Measurements from ENCODE around the gene TLR3. TPM values are rescaled to one million over a fixed set of nuclear protein-coding genes. Genes with fewer than 3 reads are reported as not detected.

The TLR3 gene
- 5.8 and 7.6 TPM in 2 replicates for total RNA-seq

DNA sequence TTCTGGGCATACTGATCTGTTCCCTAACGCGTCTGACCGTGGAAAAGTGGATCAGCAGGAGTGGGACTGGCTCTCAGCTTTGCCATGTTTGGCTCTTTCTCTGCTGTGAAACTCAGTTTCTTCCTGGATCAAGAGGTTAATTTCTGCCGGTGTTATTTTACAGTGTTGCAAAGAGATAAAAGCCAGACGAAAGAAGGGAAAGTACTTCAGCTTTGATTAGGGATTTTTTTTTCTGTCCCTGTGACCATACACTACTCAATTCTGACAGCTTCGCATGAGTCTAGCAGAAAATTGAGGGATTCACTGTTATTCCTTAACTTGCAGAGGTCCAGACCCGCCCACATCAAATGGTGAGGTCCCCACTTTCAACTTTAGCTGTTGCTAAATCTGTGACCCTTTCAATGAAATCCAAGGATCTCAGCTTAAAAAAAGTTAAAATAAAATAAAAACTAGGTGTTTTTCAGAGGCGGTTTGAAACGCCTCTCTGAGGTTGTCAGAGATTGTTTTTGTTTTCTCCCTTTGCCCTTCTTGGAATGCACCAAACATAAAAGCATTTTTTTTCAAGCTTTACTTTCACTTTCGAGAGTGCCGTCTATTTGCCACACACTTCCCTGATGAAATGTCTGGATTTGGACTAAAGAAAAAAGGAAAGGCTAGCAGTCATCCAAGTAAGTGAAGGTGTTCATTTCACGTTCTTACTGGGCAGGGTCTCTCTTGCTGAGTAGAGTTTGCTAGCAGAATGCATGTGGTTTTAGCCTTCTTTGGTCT lies at the start of gene TLR3:
TLR3 (plus strand) TSS at position 576 of the 768 bp plus-strand sequence. CDS start 7,464 bp downstream, outside the sequence.
- Histone ChIP-seq H3K4me3 (ENCODE audit: low read depth, low read length) (peak within 1 kb of the TSS; percentile 51), H3K36me3 (ENCODE audit: control insufficient read depth, insufficient read depth, low read length) (no peaks in the 10 kb centered on the region), H3K27me3 (ENCODE audit: control insufficient read depth, insufficient read depth, low read length) (no peaks in the 10 kb centered on the region)
- TF ChIP-seq, protein P1, sequence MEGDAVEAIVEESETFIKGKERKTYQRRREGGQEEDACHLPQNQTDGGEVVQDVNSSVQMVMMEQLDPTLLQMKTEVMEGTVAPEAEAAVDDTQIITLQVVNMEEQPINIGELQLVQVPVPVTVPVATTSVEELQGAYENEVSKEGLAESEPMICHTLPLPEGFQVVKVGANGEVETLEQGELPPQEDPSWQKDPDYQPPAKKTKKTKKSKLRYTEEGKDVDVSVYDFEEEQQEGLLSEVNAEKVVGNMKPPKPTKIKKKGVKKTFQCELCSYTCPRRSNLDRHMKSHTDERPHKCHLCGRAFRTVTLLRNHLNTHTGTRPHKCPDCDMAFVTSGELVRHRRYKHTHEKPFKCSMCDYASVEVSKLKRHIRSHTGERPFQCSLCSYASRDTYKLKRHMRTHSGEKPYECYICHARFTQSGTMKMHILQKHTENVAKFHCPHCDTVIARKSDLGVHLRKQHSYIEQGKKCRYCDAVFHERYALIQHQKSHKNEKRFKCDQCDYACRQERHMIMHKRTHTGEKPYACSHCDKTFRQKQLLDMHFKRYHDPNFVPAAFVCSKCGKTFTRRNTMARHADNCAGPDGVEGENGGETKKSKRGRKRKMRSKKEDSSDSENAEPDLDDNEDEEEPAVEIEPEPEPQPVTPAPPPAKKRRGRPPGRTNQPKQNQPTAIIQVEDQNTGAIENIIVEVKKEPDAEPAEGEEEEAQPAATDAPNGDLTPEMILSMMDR (IDR thresholded peaks at IDR 0.05; ENCODE audit: insufficient read depth, low read length, poor library complexity, severe bottlenecking), result no peak
- DNase-seq (ENCODE audit: low read depth), result peak; percentile 19

DNA sequence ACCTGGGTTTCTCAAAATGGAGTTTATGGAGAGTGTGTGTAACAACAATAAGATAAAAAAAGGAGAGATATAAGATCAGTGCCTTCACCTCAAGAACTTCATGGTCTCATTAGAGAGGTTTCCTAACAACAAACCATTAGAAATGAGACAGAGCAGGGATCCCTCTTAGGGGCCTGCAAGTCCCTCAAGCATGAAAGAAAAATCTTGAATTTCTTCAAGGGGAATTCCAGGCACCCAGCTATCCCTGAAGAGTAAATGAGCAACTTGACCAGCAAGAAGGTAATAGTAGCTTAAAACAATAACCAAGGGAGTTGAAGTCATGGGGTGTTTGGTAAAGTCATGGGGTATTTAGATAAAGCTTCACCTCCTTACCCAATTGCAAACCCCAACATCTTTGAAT lies 49.7 kb upstream of the TLR3 start:
- no peaks in the 10 kb centered on the region for H3K36me3 ChIP-seq (ENCODE audit: control insufficient read depth, insufficient read depth, low read length)
- H3K4me3 ChIP-seq (ENCODE audit: low read depth, low read length), result no peak overlapping the region
- peak; percentile 58 for DNase-seq (ENCODE audit: low read depth)
- TF ChIP-seq, protein P1 (IDR thresholded peaks at IDR 0.05; ENCODE audit: insufficient read depth, low read length, poor library complexity, severe bottlenecking), result no peak
- H3K27me3 ChIP-seq (ENCODE audit: control insufficient read depth, insufficient read depth, low read length), result no peaks in the 10 kb centered on the region

DNA sequence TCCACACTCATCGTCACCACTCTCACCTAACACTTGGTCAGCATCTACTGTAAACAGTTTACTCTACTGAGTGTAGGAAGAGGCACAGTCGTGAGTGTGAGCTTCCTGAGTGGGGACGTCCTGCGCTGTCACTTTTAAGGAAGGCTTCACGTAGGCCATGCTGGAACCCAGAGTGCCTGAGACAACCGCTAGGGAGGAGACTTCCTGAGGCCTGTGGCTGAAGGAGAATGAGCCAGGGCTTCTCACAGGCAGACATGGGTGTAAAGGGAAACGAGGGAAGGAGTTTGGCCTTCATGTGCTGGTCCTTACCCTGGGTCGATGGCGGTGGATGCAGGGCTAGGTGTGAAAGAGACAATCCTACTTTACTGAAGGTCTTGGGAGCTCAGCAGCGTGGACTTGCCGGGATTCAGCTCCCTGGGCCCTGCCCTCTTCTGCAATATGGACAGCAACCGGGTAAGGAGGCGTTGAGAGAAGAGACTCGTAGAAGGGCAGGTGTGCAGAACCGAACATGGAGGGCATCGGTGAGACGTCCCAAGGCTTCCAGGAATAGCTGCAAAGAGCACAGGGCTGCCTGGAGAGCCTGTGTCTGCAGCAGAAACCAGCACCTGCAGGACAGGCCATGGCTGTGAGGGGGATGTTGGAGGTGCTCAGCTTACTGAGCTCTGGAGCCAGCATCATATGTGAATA lies 48.7 kb upstream of the TLR3 start:
- no peaks in the 10 kb centered on the region for H3K27me3 ChIP-seq (ENCODE audit: control insufficient read depth, insufficient read depth, low read length)
- TF ChIP-seq, protein P1 (IDR thresholded peaks at IDR 0.05; ENCODE audit: insufficient read depth, low read length, poor library complexity, severe bottlenecking), result no peak
- no peaks in the 10 kb centered on the region for H3K36me3 ChIP-seq (ENCODE audit: control insufficient read depth, insufficient read depth, low read length)
- DNase-seq (ENCODE audit: low read depth), result no peak
- H3K4me3 ChIP-seq (ENCODE audit: low read depth, low read length), result no peak overlapping the region

DNA sequence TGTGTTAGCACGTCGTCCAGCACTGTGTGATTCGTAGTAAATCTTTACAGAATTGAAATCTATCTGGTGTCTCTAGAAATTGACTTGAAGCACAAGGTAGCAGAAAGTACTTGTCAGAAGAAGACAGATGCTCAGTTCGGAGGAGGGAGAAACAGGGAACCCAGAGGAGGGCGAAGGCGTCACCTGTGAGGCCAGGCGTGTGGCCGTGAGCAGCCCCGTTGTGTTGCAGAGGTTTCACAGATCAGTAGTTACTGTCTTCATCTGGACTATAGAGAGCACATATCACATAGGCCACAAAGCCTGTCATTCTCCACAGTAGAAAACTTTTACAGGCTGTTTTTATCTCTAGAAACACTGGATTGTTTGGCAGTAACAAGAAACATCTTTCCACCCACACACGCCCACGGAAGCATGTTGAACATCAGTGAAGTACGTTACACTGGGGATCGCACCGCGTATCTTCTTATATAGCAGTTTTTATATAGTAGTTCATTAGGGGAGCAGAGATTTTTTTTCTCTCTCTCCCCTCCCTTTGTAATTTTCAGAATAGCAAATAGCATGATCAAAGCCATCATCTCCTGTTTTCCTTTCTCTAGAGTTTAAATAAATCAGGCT lies 48.1 kb upstream of the TLR3 start:
- Histone ChIP-seq H3K27me3 (ENCODE audit: control insufficient read depth, insufficient read depth, low read length) (no peaks in the 10 kb centered on the region), H3K4me3 (ENCODE audit: low read depth, low read length) (no peak overlapping the region), H3K36me3 (ENCODE audit: control insufficient read depth, insufficient read depth, low read length) (no peaks in the 10 kb centered on the region)
- DNase-seq (ENCODE audit: low read depth), result no peak
- TF ChIP-seq, protein P1 (IDR thresholded peaks at IDR 0.05; ENCODE audit: insufficient read depth, low read length, poor library complexity, severe bottlenecking), result no peak

DNA sequence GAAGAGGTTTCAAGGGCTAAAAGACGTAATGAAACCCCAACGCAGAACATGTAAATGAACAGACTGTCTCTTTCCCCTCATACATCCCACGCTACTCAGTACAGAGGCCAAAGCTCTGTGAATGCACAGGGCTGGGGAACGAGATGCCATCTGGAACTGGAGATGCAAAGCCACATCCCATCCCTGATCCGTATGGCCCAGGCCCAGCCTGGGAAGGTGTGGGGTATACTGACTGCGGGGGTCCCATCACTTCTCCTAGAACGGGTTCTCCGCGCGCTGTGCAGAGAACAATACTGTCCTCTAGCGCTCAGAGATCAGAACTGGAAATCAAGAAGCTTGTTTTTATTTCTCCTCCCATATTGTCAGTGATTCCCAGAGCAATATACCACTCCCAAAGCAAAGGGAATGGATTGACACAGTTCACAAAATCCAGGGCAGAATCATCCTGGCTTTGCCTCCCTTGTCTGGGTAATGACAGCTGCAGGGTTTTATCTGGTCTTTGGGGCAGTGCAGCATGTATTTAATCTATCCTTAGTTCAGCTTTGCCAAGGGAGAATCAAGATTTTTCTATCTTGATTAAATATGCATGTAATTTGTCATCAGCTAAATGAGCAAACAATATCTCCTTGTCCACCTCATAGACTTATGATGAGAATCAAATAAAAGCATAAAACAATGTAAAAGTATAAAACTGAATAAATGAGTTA lies 47.3 kb upstream of the TLR3 start:
- DNase-seq (ENCODE audit: low read depth), result peak; percentile 12
- Histone ChIP-seq H3K36me3 (ENCODE audit: control insufficient read depth, insufficient read depth, low read length) (no peaks in the 10 kb centered on the region), H3K27me3 (ENCODE audit: control insufficient read depth, insufficient read depth, low read length) (no peaks in the 10 kb centered on the region), H3K4me3 (ENCODE audit: low read depth, low read length) (no peak overlapping the region)
- TF ChIP-seq, protein P1 (IDR thresholded peaks at IDR 0.05; ENCODE audit: insufficient read depth, low read length, poor library complexity, severe bottlenecking), result peak; percentile 98

Measured in kidney epithelial cell (primary cell).